A549 (cell line): ENCODE results near the gene GUF1. TPM values are rescaled to one million over a fixed set of nuclear protein-coding genes. Genes with fewer than 3 reads are reported as not detected.

Experiments used
- ATAC-seq, 2 experiments: fragments of 200-7000 bp in 1 of 2; fragments of >200 bp in 1 of 2; cut with Nextera tagmentation in 1 of 2; cut with Tn5 transposase in 1 of 2; 3 replicates each; pipeline versions ENCODE4 v1.8.0 to v1.9.1; 2018 to 2020; ENCODE audit warnings: mild to moderate bottlenecking in 1 of 2, moderate library complexity in 1 of 2
- CTCF ChIA-PET: fragments of 300-600 bp; sonication (Branson Sonifier 250); formaldehyde crosslinking; extraction: SDS; loops from one replicate; lab custom pipeline; 2021; ENCODE audit warnings: antibody characterized with exemption, inconsistent platforms; lab: Yijun Ruan, JAX
- POLR2A ChIA-PET: fragments of 350-600 bp; formaldehyde crosslinking; extraction: SDS; loops from one replicate; lab custom pipeline; 2021; ENCODE audit warnings: antibody characterized with exemption, inconsistent platforms; lab: Yijun Ruan, JAX
- DNase-seq, 2 experiments: peaks; one replicate each; pipeline versions ENCODE4 v3.0.0 to v3.0.0-alpha.2; 2011 to 2016; ENCODE audit warnings: low read depth in 1 of 2, low spot score in 1 of 2
- FAIRE-seq: peaks from 2 replicates; lab custom pipeline; 2011; peaks lifted over from hg19 to GRCh38; lab: Jason Lieb, UNC
- H3K27ac ChIP-seq, 2 experiments: fragments of >200 bp; sonication (Bioruptor Twin); formaldehyde crosslinking; 3 replicates each; pipeline ENCODE4 v1.5.1; 2016 to 2017
- H3K4me1 ChIP-seq: fragments of >200 bp; sonication (Bioruptor Twin); formaldehyde crosslinking; 3 replicates; pipeline ENCODE4 v1.6.1; 2016
- H3K4me2 ChIP-seq: fragments of >200 bp; sonication (Bioruptor Twin); formaldehyde crosslinking; 3 replicates; pipeline ENCODE4 v1.6.1; 2016
- H3K4me3 ChIP-seq: fragments of >200 bp; sonication (Bioruptor Twin); formaldehyde crosslinking; 3 replicates; pipeline ENCODE4 v1.5.1; 2016
- H3K9me3 ChIP-seq: fragments of >200 bp; sonication (Bioruptor Twin); formaldehyde crosslinking; 3 replicates; pipeline ENCODE4 v1.6.1; 2016
- BCL3 ChIP-seq: fragments of >200 bp; sonication (Bioruptor Twin); formaldehyde crosslinking; IDR thresholded peaks from 3 replicates; pipeline ENCODE4 v1.6.1; 2016
- CHD4 ChIP-seq: fragments of 200-600 bp; sonication (generic); IDR thresholded peaks from 2 replicates; pipeline ENCODE4 v1.6.1; 2016; ENCODE audit warnings: antibody characterized with exemption, mild to moderate bottlenecking, borderline replicate concordance
- ESRRA ChIP-seq: fragments of 150-350 bp; IDR thresholded peaks from 2 replicates; pipeline ENCODE4 v1.6.1; 2014; ENCODE audit warnings: mild to moderate bottlenecking, low read length, borderline replicate concordance
- FOSB ChIP-seq: fragments of 250-450 bp; sonication (Bioruptor Pico); IDR thresholded peaks from 2 replicates; pipeline ENCODE4 v1.5.0; 2020; ENCODE audit warnings: mild to moderate bottlenecking, moderate library complexity
- FOSL2 ChIP-seq, 2 experiments: fragments of 450-650 bp in 1 of 2; fragments of >200 bp in 1 of 2; sonication (Bioruptor Twin) in 1 of 2; formaldehyde crosslinking; IDR thresholded peaks; 2 replicates each; pipeline versions ENCODE4 v1.5.0 to v1.6.1; 2016 to 2020; ENCODE audit warnings: mild to moderate bottlenecking in 1 of 2, moderate library complexity in 1 of 2
- FOXS1 ChIP-seq: fragments of 250-450 bp; sonication (Bioruptor Pico); IDR thresholded peaks from 2 replicates; pipeline ENCODE4 v1.5.0; 2020; ENCODE audit warnings: mild to moderate bottlenecking, moderate library complexity
- HEYL ChIP-seq: fragments of 250-450 bp; sonication (Bioruptor Pico); IDR thresholded peaks from 2 replicates; pipeline ENCODE4 v1.8.0; 2021; ENCODE audit warnings: mild to moderate bottlenecking, moderate library complexity
- HOXA7 ChIP-seq: fragments of 250-450 bp; sonication (Bioruptor Pico); IDR thresholded peaks from 2 replicates; pipeline ENCODE4 v1.5.0; 2020; ENCODE audit warnings: mild to moderate bottlenecking, moderate library complexity
- JUNB ChIP-seq: fragments of >200 bp; sonication (Bioruptor Twin); formaldehyde crosslinking; IDR thresholded peaks from 2 replicates; pipeline ENCODE4 v1.6.1; 2016
- KDM1A ChIP-seq: fragments of 200-600 bp; sonication (generic); IDR thresholded peaks from 2 replicates; pipeline ENCODE4 v1.6.1; 2016; ENCODE audit warnings: low read depth, mild to moderate bottlenecking
- MAFK ChIP-seq: fragments of 450-650 bp; IDR thresholded peaks from 2 replicates; pipeline ENCODE4 v1.6.1; 2014; ENCODE audit not compliant: partially characterized antibody
- NFE2L2 ChIP-seq: fragments of 150-350 bp; conservative IDR thresholded peaks from 2 replicates; pipeline ENCODE4 v1.6.1; 2014; ENCODE audit warnings: low read length
- PBX3 ChIP-seq: IDR thresholded peaks from 2 replicates; pipeline ENCODE4 v1.6.1; 2012
- RARB ChIP-seq: fragments of 250-450 bp; sonication (Bioruptor Pico); IDR thresholded peaks from 2 replicates; pipeline ENCODE4 v1.8.0; 2021; ENCODE audit warnings: mild to moderate bottlenecking, moderate library complexity
- REST ChIP-seq: fragments of 200-600 bp; sonication (generic); IDR thresholded peaks from 2 replicates; pipeline ENCODE4 v1.6.1; 2016; ENCODE audit warnings: antibody characterized with exemption, mild to moderate bottlenecking, moderate library complexity
- SMC3 ChIP-seq: fragments of >200 bp; sonication (Bioruptor Twin); formaldehyde crosslinking; IDR thresholded peaks from 3 replicates; pipeline ENCODE4 v1.6.1; 2018; ENCODE audit warnings: inconsistent platforms
- TFCP2L1 ChIP-seq: fragments of 250-450 bp; sonication (Bioruptor Pico); IDR thresholded peaks from 2 replicates; pipeline ENCODE4 v1.5.0; 2021; ENCODE audit warnings: mild to moderate bottlenecking
- TP53 ChIP-seq: fragments of 250-450 bp; sonication (Bioruptor Pico); IDR thresholded peaks from 2 replicates; pipeline ENCODE4 v1.5.0; 2021; ENCODE audit warnings: mild to moderate bottlenecking, moderate library complexity
- USF2 ChIP-seq: fragments of 450-650 bp; IDR thresholded peaks from 2 replicates; pipeline ENCODE4 v1.6.1; 2014; ENCODE audit warnings: antibody characterized with exemption
- ZC3H11A ChIP-seq: fragments of 450-650 bp; IDR thresholded peaks from 2 replicates; pipeline ENCODE4 v1.6.1; 2014; ENCODE audit warnings: antibody characterized with exemption, mild to moderate bottlenecking
- ZSCAN20 ChIP-seq: fragments of 250-450 bp; sonication (Bioruptor Pico); IDR thresholded peaks from 2 replicates; pipeline ENCODE4 v1.8.0; 2022; ENCODE audit warnings: mild to moderate bottlenecking, moderate library complexity
- WGBS: methylation state at CpG from one replicate; pipeline ENCODE4 v1.1.6; 2017; ENCODE audit errors: missing lambda C conversion rate; 5-methylcytosine and 5-hydroxymethylcytosine counted together
- polyA plus RNA-seq, 4 experiments: library from polyadenylated mRNA; depleted of rRNA in 3 of 4; stranded (reverse); fragments of >200 nt; fragmentation: RNase III in 1 of 4; extraction: RNeasy Plus Mini Kit Qiagen cat#74134 plus additional on column Dnase treatment in 1 of 4; gene quantifications; 2 replicates in 3 of 4; 3 replicates in 1 of 4; pipeline ENCODE4 v1.2.3, GENCODE V29; 2011 to 2017

Gene GUF1
- polyA plus RNA-seq, 2 of the 4 experiments (the other 2 are of a cell fraction) = 9.9 to 23.5 TPM

- DNase-seq (no peak), ATAC-seq (no peak), FAIRE-seq (no peak)
- Histone ChIP-seq H3K4me2 (no peak overlapping the region), H3K4me3 (no peak overlapping the region), H3K4me1 (no peaks in the 10 kb centered on the region), H3K9me3 (no peaks in the 10 kb centered on the region), H3K27ac (no peak overlapping the region)
- ChIA-PET POLR2A (no interaction called here), CTCF (no interaction called here)
- TF ChIP-seq JUNB (no peak), BCL3 (no peak)
- 88% methylated on average over 2 of the region's 2 CpGs for WGBS
These were observed 22.8 kb downstream of the GUF1 start for GRCh38 chr4:44701037-44701436.

GRCh38 chr4:44704673-44705072 lies 26.5 kb downstream of the GUF1 start:
- Histone ChIP-seq H3K9me3 (no peaks in the 10 kb centered on the region), H3K4me3 (no peak overlapping the region), H3K4me1 (no peaks in the 10 kb centered on the region), H3K27ac (no peak overlapping the region), H3K4me2 (no peak overlapping the region)
- 86% methylated on average over 4 of the region's 4 CpGs for WGBS
- ChIA-PET CTCF (interaction anchor here (0.7 kb wide), 1 partner anchor 699 kb away, joined by 3 read pairs; no protein-coding TSS in a partner anchor), POLR2A (no interaction called here)
- no peak for DNase-seq
- no peak for ATAC-seq
- no peak for TF ChIP-seq PBX3
- no peak for TF ChIP-seq SMC3
- no peak for TF ChIP-seq USF2
- no peak for TF ChIP-seq KDM1A
- TF ChIP-seq MAFK = no peak
- no peak for TF ChIP-seq TP53
- no peak for TF ChIP-seq JUNB
- no peak for FAIRE-seq

GRCh38 chr4:44713125-44713524 lies 34.9 kb downstream of the GUF1 start:
- CTCF ChIA-PET = no interaction called here
- FAIRE-seq = no peak
- no peak for DNase-seq
- H3K4me3 ChIP-seq = no peak overlapping the region
- H3K4me1 ChIP-seq = no peaks in the 10 kb centered on the region
- POLR2A ChIA-PET = no interaction called here
- H3K9me3 ChIP-seq = no peaks in the 10 kb centered on the region
- H3K4me2 ChIP-seq = no peak overlapping the region
- ATAC-seq = no peak
- no peak overlapping the region for H3K27ac ChIP-seq
- WGBS = 100% methylated on average over 1 of the region's 1 CpG
- TF ChIP-seq ESRRA (no peak), RARB (CRISPR knock-in tag) (no peak), HEYL (CRISPR knock-in tag) (no peak), FOSL2 (IDR thresholded peaks at IDR 0.05) (no peak), FOSL2 (CRISPR knock-in tag; IDR thresholded peaks at IDR 0.05) (no peak), FOXS1 (CRISPR knock-in tag) (no peak), ZSCAN20 (CRISPR knock-in tag) (no peak), FOSB (no peak), CHD4 (no peak), HOXA7 (CRISPR knock-in tag) (no peak), ZC3H11A (no peak)

GRCh38 chr4:44716597-44716996 lies 38.4 kb downstream of the GUF1 start:
- FAIRE-seq (no peak), DNase-seq (no peak), ATAC-seq (no peak)
- no peak overlapping the region for H3K27ac ChIP-seq
- ChIA-PET CTCF (no interaction called here), POLR2A (no interaction called here)
- no peaks in the 10 kb centered on the region for H3K4me1 ChIP-seq
- no peak overlapping the region for H3K4me3 ChIP-seq
- WGBS = 74% methylated on average over 5 of the region's 5 CpGs
- H3K9me3 ChIP-seq = no peaks in the 10 kb centered on the region
- no peak overlapping the region for H3K4me2 ChIP-seq
- TF ChIP-seq REST = no peak
- no peak for TF ChIP-seq JUNB
- no peak for TF ChIP-seq CHD4
- TF ChIP-seq FOXS1 (CRISPR knock-in tag) = no peak
- TF ChIP-seq TFCP2L1 = no peak
- TF ChIP-seq BCL3 = no peak
- no peak for TF ChIP-seq NFE2L2
- TF ChIP-seq KDM1A = no peak
